HG02981 (cell line): ENCODE results near the gene ADD3.
A peak's percentile ranks its signal among the peaks of the same experiment; 100 is the strongest.

ENCODE experiments used
- ATAC-seq: cut with Tn5 transposase; IDR thresholded peaks from one replicate; pipeline ENCODE4 v1.9.1; 2021; ENCODE audit warnings: mild to moderate bottlenecking, moderate library complexity; ENCODE audit not compliant: unreplicated experiment

Gene ADD3

GRCh38 chr10:110007701-110008517, at the start of gene ADD3:
ADD3 (plus strand) TSS chr10:110007984; CDS start chr10:110100654, 92,670 bp downstream.
- ATAC-seq = peak; percentile 56

- ATAC-seq = no peak
Observed at GRCh38 chr10:109958059-109958458, 49.7 kb upstream of the ADD3 start.

GRCh38 chr10:109959259-109960145, 48.3 kb upstream of the ADD3 start:
- no peak for ATAC-seq

GRCh38 chr10:109960682-109961081, 47.1 kb upstream of the ADD3 start:
- no peak for ATAC-seq

- no peak for ATAC-seq
Observed at GRCh38 chr10:109961174-109962001, 46.4 kb upstream of the ADD3 start.

- no peak for ATAC-seq
Observed at GRCh38 chr10:109962247-109962646, 45.5 kb upstream of the ADD3 start.

- no peak for ATAC-seq
Observed at GRCh38 chr10:109963439-109963838, 44.3 kb upstream of the ADD3 start.

- ATAC-seq = no peak
Observed at GRCh38 chr10:109964318-109964717, 43.5 kb upstream of the ADD3 start.

- no peak for ATAC-seq
Observed at GRCh38 chr10:109966961-109967738, 40.6 kb upstream of the ADD3 start.

- no peak for ATAC-seq
Observed at GRCh38 chr10:109967739-109968088, 40.1 kb upstream of the ADD3 start.

GRCh38 chr10:109968953-109969759, 38.6 kb upstream of the ADD3 start:
- ATAC-seq = no peak

- ATAC-seq = no peak
Observed at GRCh38 chr10:109969760-109970346, 37.9 kb upstream of the ADD3 start.

GRCh38 chr10:109971634-109972033, 36.1 kb upstream of the ADD3 start:
- no peak for ATAC-seq

- ATAC-seq = no peak
Observed at GRCh38 chr10:109972372-109973001, 35.3 kb upstream of the ADD3 start.

GRCh38 chr10:109973326-109973829, 34.4 kb upstream of the ADD3 start:
- ATAC-seq = no peak

- ATAC-seq = no peak
Observed at GRCh38 chr10:109974504-109975191, 33.1 kb upstream of the ADD3 start.

GRCh38 chr10:109975244-109976190, 32.3 kb upstream of the ADD3 start:
- no peak for ATAC-seq
